Panc1 (cell line): ENCODE measurements around the gene IRF2BP2. TPM values are rescaled to one million over a fixed set of nuclear protein-coding genes. Genes with fewer than 3 reads are reported as not detected.

Experiments
- ATAC-seq: fragments of 200-7000 bp; cut with Tn5 transposase; 2 replicates; pipeline ENCODE4 v1.9.1; 2020; ENCODE audit warnings: mild to moderate bottlenecking, moderate library complexity
- BruUV-seq: library from RNA; stranded (reverse); fragments of 400-500 nt; replicated peaks from 2 replicates; lab custom pipeline; 2021; lab: Mats Ljungman, UMichigan
- CTCF ChIA-PET: fragments of 300-600 bp; sonication (Branson Sonifier 250); formaldehyde crosslinking; loops from one replicate; lab custom pipeline; 2022; ENCODE audit warnings: antibody characterized with exemption; lab: Charles Lee
- POLR2A ChIA-PET: fragments of 300-600 bp; sonication (Branson Sonifier 250); formaldehyde crosslinking; loops from one replicate; lab custom pipeline; 2022; ENCODE audit warnings: antibody characterized with exemption; lab: Charles Lee
- DNase-seq: peaks from one replicate; pipeline ENCODE4 v3.0.0-alpha.2; 2010; ENCODE audit warnings: low read depth, low spot score
- H3K27ac ChIP-seq: 2 replicates; pipeline ENCODE4 v1.5.1; 2011; ENCODE audit warnings: mild to moderate bottlenecking, low read length, inconsistent platforms
- H3K27me3 ChIP-seq: fragments of 200-500 bp; sonication (Bioruptor generic); 2 replicates; pipeline ENCODE4 v1.6.0; 2014; ENCODE audit warnings: low read length, inconsistent platforms; ENCODE audit not compliant: control insufficient read depth, insufficient read depth
- H3K36me3 ChIP-seq: fragments of 200-500 bp; sonication (Bioruptor generic); 2 replicates; pipeline ENCODE4 v1.5.1; 2014; ENCODE audit warnings: inconsistent platforms, mild to moderate bottlenecking, low read length, moderate library complexity; ENCODE audit not compliant: control insufficient read depth, insufficient read depth
- H3K4me1 ChIP-seq: 2 replicates; pipeline ENCODE4 v1.5.1; 2011; ENCODE audit warnings: inconsistent platforms, mild to moderate bottlenecking, low read length, moderate library complexity; ENCODE audit not compliant: control insufficient read depth, insufficient read depth
- H3K4me3 ChIP-seq, 2 experiments: 2 replicates each; pipeline ENCODE4 v1.5.1; 2011 to 2012; ENCODE audit warnings: low read depth in 2 of 2, low read length in 2 of 2, mild to moderate bottlenecking in 2 of 2, inconsistent platforms in 1 of 2, moderate library complexity in 1 of 2
- H3K9me3 ChIP-seq: fragments of 200-500 bp; sonication (Bioruptor generic); 2 replicates; pipeline ENCODE4 v1.5.1; 2014; ENCODE audit warnings: low read depth, mild to moderate bottlenecking, inconsistent platforms, low read length, moderate library complexity; ENCODE audit not compliant: control insufficient read depth, insufficient read depth
- CTCF ChIP-seq: fragments of 450-650 bp; IDR thresholded peaks from 2 replicates; pipeline ENCODE4 v1.5.1; 2017; ENCODE audit warnings: mild to moderate bottlenecking
- POLR2AphosphoS5 ChIP-seq: IDR thresholded peaks from 2 replicates; pipeline ENCODE4 v1.6.1; 2012; ENCODE audit warnings: mild to moderate bottlenecking, low read depth, low read length, moderate library complexity
- SIN3A ChIP-seq: IDR thresholded peaks from 2 replicates; pipeline ENCODE4 v1.6.1; 2012; ENCODE audit warnings: low read depth, mild to moderate bottlenecking, low read length, moderate library complexity, borderline replicate concordance; ENCODE audit not compliant: insufficient read depth
- TCF7L2 ChIP-seq: IDR thresholded peaks from 2 replicates; pipeline ENCODE4 v1.6.1; 2011; ENCODE audit warnings: mild to moderate bottlenecking, low read depth, low read length, inconsistent platforms
- in situ Hi-C: cut with HindIII; loops from 2 replicates; pipeline ENCODE4 v1.10.0; 2016; ENCODE audit warnings: low sequenced_read_pairs, low pct_unique_long_range_greater_than_20kb
- intact Hi-C: fragments of 100-400 bp; cut with micrococcal nuclease; formaldehyde crosslinking; loops from one replicate; pipeline ENCODE4 v1.10.0; 2022; ENCODE audit not compliant: unreplicated experiment
- total RNA-seq: library from RNA; stranded (reverse); gene quantifications from one replicate; pipeline ENCODE4 v1.2.1, GENCODE V29; 2021; ENCODE audit not compliant: unreplicated experiment
- TF ChIP-seq, protein P1 (sequence below), 2 experiments: IDR thresholded peaks; 2 replicates each; pipeline ENCODE4 v1.6.1; 2011 to 2012; ENCODE audit warnings: low read depth in 2 of 2, control low read depth in 1 of 2, low read length in 1 of 2, mild to moderate bottlenecking in 1 of 2, moderate library complexity in 1 of 2; ENCODE audit not compliant: insufficient read depth in 1 of 2

IRF2BP2 gene
- total RNA-seq, 1 experiment from 2014 or later = 187 TPM

GRCh38 chr1:234570329-234571120 lies 39.5 kb downstream of the IRF2BP2 start:
- H3K4me3 ChIP-seq = no peak overlapping the region
- ChIA-PET CTCF (no interaction called here), POLR2A (no interaction called here)
- in situ Hi-C loops (no loop called here), intact Hi-C loops (no loop called here)
- no peaks in the 10 kb centered on the region for H3K9me3 ChIP-seq
- peaks cover 10% of the 10 kb centered on the region for H3K4me1 ChIP-seq
- DNase-seq (no peak), ATAC-seq (no peak)
- H3K36me3 ChIP-seq = no peaks in the 10 kb centered on the region
- TF ChIP-seq, protein P1, sequence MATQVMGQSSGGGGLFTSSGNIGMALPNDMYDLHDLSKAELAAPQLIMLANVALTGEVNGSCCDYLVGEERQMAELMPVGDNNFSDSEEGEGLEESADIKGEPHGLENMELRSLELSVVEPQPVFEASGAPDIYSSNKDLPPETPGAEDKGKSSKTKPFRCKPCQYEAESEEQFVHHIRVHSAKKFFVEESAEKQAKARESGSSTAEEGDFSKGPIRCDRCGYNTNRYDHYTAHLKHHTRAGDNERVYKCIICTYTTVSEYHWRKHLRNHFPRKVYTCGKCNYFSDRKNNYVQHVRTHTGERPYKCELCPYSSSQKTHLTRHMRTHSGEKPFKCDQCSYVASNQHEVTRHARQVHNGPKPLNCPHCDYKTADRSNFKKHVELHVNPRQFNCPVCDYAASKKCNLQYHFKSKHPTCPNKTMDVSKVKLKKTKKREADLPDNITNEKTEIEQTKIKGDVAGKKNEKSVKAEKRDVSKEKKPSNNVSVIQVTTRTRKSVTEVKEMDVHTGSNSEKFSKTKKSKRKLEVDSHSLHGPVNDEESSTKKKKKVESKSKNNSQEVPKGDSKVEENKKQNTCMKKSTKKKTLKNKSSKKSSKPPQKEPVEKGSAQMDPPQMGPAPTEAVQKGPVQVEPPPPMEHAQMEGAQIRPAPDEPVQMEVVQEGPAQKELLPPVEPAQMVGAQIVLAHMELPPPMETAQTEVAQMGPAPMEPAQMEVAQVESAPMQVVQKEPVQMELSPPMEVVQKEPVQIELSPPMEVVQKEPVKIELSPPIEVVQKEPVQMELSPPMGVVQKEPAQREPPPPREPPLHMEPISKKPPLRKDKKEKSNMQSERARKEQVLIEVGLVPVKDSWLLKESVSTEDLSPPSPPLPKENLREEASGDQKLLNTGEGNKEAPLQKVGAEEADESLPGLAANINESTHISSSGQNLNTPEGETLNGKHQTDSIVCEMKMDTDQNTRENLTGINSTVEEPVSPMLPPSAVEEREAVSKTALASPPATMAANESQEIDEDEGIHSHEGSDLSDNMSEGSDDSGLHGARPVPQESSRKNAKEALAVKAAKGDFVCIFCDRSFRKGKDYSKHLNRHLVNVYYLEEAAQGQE (IDR thresholded peaks at IDR 0.05; ENCODE audit: insufficient read depth in 1 of 2, low read depth in 2 of 2, low read length in 1 of 2) = no peak
- TF ChIP-seq POLR2AphosphoS5 = no peak
- TF ChIP-seq TCF7L2 = no peak
- TF ChIP-seq CTCF = no peak
- TF ChIP-seq SIN3A = no peak
- no TSS peak for BruUV-seq
- no peak overlapping the region for H3K27ac ChIP-seq
- H3K27me3 ChIP-seq = no peaks in the 10 kb centered on the region

- DNase-seq (no peak), ATAC-seq (no peak)
- H3K9me3 ChIP-seq = no peaks in the 10 kb centered on the region
- no peak overlapping the region for H3K27ac ChIP-seq
- TF ChIP-seq, protein P1 (IDR thresholded peaks at IDR 0.05; ENCODE audit: insufficient read depth in 1 of 2, low read depth in 2 of 2, low read length in 1 of 2) = no peak
- no peak for TF ChIP-seq POLR2AphosphoS5
- TF ChIP-seq CTCF = no peak
- TF ChIP-seq SIN3A = no peak
- no peak for TF ChIP-seq TCF7L2
- H3K4me3 ChIP-seq = no peak overlapping the region
- intact Hi-C loops = no loop called here
- in situ Hi-C loops = no loop called here
- CTCF ChIA-PET = no interaction called here
- no TSS peak for BruUV-seq
- no peaks in the 10 kb centered on the region for H3K36me3 ChIP-seq
- H3K27me3 ChIP-seq = no peaks in the 10 kb centered on the region
- peaks cover 22% of the 10 kb centered on the region for H3K4me1 ChIP-seq
- POLR2A ChIA-PET = no interaction called here
Observed at GRCh38 chr1:234568345-234568744, 41.6 kb downstream of the IRF2BP2 start.
